DMS79 (cell line): Measurements from ENCODE around the gene ATG10.

Experiments
- DNase-seq: peaks from one replicate; lab custom pipeline; 2025; lab: John Stamatoyannopoulos, UW

Gene ATG10

DNA sequence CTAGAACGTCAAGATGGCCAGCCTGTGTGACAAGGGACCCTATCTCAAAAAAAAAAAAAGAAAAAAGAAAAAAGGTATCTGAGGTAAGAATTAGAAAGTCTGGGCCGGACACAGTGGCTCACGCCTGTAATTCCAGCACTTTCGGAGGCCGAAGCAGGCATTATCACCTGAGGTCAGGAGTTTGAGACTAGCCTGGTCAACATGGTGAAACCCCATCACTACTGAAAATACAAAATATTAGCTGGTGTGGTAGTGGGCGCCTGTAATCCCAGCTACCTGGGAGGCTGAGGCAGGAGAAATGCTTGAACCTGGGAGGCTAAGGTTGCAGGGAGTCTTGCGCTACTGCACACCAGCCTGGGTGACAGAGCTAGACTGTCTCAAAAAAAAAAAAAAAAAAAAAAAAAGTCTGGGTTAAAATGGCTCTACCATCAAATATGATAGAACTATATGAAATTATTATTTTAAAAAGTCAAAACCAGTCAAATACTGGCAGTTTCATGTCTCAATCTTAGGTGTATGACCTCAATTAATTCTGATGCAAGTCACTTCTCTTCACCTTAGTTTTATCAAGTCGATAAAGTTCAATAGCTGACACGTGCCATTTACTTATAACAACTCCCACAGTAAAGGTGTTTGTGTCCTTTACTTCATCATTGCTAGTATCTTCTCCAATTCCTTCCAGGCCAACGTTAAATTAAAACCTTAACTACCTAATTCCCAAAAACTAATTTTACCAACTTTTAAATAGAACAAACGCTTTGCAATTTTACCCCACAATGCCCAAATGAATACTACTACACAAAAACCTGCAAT lies 305.2 kb downstream of the ATG10 start:
- no peak for DNase-seq

DNA sequence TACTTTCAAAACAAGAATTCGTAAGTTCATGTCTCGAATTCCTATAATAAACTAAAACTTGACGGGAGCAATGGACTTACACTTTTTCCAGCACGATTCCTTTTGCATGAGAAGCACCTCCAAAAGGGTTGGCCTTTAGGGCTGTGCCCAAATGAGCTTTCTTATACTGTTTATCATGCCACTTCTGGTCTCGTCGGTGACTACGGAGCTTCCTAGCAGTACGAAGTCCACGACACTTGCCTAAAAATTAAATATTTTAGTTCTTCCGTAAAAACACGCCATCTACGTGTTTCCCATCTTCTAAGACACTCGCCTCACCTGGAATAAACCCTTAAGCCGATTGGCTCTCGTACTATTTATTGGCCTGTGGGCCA lies 305.8 kb downstream of the ATG10 start:
- DNase-seq: no peak

DNA sequence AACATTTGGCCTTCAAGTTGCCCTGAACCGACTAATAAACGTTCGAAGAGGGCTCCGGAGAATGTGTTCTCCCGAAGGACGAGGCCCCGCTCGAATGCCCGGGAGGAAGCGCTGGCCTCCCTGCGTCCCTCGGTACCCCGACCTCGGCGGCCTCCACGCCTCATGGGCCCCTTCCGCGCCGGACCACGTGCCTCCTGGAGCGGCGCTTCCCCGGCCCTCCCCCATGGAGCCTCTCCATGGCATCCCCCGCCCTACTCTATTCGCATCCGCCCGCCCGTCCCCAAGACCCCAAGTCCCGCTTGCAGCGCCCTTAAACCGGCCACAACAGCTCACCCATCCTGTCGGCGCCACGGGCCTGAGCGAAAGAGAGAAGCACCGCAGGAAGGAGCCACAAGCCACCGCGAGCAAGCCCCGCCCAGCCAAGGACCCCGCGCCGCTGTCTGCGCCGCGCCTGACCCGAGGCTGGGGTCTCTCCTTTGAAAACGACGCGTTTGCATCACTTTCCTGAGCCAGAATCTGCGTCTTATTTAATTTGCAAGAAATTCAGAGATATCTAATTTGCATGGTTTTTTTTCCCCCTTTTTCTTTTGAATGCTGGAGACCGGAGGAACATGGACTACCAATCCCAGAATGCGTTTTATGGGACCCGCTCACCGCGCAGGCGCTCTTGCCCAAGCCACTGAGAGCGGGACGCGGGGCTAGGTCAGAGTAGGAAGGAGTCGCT lies 306.3 kb downstream of the ATG10 start, which contains the start of gene RPS23:
Gene RPS23 (minus strand): TSS at position 368 of the 724 bp plus-strand sequence. CDS start 31 bp downstream, at position 337.
- peak; percentile 54 for DNase-seq

DNA sequence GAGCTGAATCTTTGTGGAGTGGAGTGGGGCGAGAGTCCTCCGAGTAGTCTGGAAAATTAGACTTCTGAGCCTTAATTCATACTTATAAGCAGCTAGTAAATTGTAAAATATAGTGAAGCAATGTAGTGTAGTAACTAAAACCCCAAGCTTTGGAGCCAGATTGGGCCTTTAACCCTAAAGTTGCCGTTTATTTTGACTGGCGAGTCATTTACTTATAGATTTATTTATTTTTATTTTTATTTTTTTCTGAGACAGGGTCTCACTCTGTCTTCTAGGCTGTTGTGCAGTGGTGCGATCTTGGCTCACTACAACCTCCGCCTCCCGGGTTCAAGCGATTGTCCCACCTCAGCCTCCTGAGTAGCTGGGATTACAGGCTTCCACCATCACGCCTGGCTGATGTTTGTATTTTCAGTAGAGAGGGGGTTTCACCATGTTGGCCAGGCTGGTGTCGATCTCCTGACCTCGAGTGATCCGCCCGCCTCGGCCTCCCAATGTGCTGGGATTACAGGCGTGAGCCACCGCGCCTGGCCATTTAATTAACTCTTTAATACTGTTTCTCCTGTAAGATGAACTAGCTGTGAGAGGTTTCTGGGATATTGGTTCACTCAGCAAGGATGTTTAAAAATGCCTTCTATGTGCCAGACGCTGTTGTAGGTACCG lies 307.0 kb downstream of the ATG10 start:
- DNase-seq: no peak

DNA sequence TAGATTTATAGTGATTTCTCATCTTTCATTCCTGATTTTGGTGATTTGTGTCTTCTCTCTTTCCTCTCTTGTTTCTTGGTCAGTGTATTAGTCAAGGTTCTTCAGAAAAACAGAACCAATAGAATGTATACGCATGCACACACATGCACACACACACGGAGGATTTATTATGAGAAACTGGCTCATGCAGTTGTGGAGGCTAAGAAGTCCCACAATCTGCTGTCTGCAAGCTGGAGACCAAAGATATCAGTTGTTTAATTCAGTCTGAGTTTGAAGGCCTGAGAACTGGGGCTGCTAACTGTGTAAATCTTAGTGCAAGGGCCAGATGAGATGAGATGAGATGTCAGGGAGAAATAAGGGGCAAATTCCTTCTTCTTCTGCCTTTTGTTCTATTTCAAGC lies 312.1 kb downstream of the ATG10 start:
- no peak for DNase-seq

DNA sequence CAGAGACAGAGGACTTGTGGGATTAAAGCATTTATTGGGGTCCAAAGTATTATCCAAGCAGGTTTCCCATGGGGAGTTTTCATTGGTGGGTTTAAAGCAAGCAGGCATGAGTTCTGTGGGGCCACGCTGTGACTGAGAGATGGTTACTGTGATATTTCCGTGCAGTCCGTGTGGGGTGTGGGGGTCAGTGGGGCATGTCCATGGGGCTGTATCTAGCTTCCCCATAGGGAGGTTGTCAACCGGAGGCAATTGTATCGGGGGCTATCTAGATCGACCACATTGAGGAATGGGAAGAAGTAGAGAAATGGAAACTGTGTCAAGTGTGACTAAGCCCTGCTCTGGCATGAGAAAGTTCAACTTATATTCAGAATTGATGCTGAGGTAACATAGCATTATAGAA lies 313.4 kb downstream of the ATG10 start:
- no peak for DNase-seq

DNA sequence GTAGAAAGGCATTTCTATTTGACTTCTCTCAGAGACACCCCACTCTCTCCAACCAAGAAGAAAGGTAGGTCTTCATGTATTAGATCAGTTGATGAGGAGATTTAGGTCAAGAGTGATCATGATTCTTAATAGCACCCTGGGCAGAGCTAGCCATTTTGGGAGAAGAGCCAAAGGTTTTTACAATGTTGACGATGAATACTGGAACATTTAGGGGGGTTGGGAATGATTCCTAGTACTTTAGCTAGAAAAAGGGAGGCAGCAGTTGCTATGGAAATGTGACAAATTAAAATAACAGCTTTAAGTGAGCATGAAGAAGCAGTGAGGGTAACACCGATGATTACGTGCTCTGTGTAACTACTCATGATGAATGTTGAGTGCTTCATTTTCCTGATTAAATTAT lies 315.8 kb downstream of the ATG10 start:
- no peak for DNase-seq

DNA sequence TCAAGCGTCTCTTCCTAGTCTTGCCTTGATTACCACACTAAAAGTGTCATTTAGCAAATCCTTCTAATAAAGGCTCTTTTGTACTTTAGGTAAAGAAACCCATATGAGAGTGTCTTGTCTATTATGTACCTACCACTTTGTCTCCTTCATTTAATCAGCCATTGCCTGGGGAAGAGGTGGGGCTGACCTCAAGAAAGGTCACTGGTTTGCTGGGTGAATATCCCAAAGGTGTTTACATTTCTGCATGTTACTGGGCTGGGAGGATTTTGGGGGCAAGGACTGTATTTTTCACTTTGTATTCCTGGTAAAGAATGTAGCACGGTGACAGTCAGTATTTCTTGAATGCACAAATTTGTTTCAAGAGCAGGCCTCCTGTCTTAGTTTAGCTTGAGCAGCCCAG lies 318.2 kb downstream of the ATG10 start:
- no peak for DNase-seq

DNA sequence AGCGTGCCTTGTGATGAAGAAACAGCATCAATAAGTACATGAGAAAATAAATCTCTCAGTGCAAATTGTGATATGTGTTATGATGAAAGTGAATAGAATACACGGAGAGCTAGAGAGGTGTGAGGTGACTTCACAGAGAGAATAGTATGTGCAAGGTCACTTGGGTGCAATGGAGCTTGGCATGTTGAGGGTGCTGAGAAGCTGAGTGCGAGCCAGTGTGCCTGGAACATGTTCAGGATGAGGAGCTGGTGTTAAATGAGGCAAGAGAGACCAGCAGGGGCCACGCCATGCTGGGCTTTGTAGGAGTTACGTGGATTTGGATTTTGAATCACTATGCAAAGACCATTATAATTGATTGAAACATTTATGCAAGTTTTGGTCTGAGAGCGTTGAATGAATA lies 319.1 kb downstream of the ATG10 start:
- no peak for DNase-seq

DNA sequence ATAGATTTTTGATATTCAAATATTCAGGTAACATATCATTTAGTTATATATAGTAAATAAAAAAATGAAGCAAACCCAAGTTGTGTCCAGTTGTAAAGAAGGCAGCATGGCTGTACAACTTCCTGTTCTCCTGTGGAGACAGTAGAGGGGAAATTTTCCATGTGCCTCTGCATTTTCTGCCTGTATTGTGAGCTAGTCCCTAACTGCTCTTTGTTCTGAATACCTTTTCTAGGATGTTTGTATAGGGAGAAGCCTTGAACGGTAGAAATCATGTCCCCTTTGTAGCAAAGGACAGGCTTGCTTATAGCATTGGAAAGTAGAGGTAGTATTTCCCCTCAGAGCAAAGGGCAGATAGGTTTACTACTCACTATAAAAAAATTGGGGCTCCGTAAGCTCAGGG lies 319.6 kb downstream of the ATG10 start:
- DNase-seq: no peak

DNA sequence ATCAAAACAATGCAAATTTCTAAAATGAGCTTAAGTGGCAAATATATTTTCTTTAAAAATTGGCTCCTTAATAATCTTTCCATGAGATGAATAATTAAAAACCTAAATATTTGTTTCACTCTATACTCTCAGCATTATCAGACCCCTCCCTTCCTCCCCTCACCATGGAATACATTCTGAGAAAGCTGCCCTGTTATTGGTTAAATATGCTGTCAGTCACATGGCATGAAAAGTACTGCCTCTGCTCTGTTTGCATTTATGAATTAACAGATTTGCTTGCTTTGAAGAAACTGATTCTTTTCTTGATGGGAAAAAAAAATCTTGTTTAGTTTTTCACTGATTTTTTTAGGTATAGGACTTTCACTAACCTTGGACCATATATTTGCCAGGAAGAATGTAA lies 323.3 kb downstream of the ATG10 start:
- no peak for DNase-seq

DNA sequence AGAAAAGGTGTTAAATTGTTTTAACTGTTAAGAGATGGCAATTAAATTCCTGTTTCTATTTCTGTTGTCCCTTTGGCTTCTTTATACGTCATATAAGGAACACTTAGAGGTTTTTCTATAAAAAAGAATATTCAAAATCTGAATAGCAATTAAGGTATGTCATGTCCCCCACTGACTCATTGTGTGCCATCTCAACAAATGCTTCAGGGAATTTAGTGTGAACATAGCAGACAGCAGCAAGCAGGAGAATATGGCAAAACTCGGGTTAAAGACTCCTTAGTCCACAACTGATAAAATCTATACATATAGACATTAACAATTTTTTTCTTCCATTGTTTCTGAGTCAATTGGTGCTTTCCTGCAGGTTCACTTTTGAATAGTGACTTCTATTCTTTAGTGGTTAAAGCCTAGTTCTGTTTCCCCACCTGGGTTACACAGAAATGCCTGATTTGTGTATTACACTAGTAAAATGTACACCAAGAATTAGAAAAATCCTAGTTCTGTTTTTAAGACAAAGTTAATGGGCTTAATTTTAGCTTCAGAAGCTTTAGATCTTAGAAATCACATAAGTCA lies 324.2 kb downstream of the ATG10 start:
- DNase-seq: no peak

DNA sequence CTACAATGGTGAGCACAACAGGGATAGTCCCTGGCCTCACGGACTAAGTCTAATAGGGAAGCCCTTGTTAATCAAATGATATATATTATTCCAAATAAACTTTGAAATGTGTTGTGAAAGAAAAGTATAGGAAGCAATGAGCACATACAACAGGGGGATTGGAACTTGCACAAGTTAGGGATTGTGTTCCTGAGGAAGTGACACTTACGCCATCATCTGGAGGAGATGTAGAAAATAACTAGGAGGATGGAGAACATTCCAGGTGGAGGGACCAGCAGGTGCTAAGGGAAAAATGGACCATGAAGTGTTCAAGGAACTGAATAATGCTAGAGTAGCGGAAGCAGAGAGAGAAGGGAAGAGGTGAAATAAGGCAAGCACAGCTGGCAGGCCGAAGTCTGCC lies 325.1 kb downstream of the ATG10 start:
- no peak for DNase-seq

DNA sequence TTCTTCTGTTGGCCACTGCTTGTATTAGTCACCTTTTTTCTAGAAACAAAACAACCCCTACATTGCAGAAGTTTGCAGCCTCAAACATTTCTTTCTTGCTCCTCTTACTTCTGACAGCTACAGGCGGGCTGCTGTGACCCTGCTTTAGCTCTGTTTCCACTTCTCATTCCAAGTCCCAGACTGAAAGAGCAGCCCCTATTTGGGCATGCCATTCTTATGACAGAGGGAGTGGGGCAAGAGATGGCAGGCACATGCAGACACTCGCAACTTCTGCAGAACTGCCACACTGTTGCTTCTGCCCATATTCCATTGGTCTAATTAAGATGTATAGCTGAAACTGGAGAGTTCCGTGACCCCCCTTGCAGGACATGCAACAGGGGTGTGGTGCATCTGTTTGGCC lies 325.9 kb downstream of the ATG10 start:
- no peak for DNase-seq

DNA sequence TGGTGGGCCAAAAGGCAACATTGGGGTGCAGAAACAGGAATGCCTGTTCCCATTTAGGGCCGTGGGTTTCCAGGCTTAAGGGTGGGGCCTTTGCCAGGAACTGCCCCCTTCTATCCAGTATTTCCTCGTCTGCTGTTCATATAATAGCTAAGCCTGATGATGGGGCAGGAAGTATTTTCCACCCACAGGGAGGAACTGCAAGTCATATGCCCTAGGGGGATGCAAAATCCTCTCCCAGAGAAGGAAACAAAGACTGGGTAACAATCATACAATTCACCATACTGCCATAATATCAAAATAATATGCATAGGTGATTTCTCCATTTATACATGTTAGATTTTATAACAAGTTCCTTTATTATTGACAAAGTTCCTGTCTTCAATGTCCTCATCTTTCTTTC lies 326.8 kb downstream of the ATG10 start:
- DNase-seq: no peak

DNA sequence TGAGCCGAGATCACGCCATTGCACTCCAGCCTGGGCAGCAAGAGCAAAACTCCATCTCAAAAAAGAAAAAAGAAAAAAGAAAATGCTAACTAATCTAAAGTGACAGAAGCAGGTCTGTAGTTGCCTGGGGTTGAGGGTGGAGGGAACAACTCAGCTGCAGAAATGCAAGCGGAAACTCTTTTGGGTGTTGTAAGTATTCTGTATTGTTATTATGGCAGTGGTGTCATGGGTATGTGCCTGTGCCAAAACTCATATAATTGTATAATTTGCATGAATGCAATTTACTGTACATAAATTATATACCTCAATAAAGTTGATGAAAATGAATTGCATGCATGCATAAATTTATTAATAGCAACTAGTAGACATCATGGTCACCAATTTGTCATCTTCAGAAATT lies 329.4 kb downstream of the ATG10 start:
- no peak for DNase-seq
